ENCODE data around the gene ZCCHC24.

Gene ZCCHC24

DNA sequence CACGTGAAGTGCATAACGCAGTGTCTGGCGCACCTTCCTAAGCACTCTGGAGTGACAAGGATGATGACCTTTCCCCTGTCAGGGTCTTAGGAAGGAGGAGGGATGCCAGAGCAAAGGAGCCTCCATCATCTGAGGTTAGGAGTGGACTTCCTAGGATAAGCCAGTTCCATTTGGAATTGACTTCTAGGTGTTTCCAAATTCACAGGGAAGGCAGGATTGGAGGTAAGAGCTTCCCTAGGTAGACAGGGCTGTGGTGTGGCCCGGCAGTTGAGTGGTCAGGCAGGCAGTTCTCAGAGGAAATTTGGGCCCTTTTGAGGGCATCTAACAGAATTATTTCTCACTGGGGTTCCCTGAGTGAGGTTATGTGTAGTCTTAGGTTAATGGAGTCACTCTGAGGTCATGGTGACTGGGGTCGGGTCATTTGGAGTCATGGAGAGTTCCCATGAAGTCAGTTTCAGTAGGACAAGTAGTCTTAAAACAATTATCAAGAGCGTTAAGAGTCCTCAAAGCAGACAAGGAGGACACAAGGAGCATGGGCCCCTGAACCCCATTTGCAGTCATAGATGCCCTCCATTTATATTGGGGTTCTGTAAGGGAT, 89.9 kb downstream of the ZCCHC24 start:
- DNase-seq, result no peak

DNA sequence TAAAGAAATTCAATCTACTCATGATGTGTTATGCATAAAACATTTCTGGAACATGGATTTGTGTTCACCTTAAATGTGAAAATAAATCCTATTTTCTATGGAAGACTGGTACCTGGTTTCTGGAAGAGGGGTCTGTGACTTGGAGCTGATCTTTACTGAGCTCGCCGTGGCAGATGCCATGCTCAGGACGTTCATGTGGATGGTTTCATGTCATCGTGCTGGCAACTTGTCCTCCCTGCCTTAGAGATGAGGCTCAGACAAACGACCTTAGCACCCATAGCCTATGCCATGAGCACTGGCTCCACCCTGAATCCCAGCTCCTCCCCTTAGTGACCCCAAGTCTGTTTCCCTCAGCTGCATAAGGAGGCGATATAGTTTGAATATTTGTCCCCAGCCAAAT, 90.8 kb downstream of the ZCCHC24 start:
- DNase-seq, result no peak

DNA sequence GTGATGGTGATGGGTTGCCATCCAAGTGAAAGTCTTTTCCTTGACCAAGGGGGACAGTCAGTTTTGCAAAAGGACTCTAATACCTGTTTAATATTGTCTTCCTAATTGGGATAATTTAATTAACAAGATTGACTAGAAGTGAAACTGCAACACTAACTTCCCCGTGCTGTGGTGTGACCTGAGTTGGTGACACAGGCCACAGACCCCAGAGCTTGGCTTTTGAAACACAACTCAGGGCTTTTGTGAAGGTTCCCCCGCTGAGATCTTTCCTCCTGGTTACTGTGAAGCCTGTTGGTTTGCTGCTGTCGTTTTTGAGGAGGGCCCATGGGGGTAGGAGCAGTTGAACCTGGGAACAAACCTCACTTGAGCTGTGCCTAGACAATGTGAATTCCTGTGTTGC, 91.3 kb downstream of the ZCCHC24 start:
- DNase-seq, result no peak

DNA sequence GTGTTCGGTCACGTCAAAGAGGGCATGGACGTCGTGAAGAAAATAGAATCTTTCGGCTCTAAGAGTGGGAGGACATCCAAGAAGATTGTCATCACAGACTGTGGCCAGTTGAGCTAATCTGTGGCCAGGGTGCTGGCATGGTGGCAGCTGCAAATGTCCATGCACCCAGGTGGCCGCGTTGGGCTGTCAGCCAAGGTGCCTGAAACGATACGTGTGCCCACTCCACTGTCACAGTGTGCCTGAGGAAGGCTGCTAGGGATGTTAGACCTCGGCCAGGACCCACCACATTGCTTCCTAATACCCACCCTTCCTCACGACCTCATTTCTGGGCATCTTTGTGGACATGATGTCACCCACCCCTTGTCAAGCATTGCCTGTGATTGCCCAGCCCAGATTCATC, 91.7 kb downstream of the ZCCHC24 start:
- DNase-seq, result no peak

DNA sequence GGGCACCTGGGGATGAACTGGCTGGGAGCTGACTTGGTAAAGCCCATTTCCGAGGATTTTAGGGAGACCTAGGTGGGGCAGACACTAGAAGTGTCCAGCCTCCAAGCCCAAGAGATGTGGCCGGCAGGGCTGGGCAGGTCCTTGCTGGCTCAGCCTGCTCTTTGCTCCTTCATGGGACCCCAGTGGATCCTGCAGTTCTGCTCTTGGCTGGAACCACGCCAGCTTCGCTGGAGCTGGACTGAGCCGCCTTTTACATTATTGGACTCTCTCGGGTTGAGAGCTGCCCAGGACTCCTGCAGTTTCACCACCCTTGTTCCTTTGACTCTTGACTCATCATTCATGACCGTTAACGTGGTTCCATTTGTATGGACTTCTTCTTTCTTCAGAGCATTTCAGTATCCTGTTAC, 92.4 kb downstream of the ZCCHC24 start:
- DNase-seq, result no peak

DNA sequence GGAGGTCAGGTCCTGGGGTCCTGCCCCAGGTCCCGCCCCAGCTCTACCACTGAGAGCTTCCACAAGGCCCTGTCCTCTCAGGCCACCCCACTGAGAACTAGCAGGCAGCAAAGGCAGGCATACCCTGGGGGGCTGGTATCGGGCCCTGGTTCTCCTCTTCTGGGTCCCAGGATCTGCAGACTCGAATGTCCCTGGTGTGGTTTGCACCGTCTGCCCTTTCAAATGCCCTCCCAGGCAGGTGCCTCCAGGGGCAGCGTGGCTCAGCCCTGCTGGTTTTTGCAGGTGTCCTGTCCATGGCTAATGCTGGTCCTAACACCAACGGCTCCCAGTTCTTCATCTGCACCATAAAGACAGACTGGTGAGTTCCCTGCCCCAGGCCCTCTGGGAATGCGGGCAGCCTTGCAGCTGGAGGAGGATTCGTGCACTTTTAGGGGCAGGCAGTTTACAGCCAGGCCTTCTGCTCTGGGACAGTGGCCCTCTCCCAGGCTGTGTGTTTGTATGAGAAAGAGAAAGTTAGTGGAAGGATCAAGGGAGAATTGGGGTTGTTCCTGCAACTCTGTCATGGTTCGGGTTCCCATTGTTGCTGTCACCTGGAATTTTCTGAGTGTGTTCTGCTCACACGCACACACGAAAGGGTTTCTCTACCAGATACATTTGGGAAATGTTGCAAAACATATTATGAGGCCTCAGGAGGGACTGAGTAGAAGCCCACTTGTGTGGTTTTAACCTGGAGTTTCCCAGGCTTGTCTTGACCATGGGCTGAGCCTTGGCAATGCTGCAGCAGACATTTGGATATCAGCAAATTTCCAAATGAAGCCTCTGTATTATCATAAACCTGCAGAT, 93.2 kb downstream of the ZCCHC24 start:
- no peak for DNase-seq

DNA sequence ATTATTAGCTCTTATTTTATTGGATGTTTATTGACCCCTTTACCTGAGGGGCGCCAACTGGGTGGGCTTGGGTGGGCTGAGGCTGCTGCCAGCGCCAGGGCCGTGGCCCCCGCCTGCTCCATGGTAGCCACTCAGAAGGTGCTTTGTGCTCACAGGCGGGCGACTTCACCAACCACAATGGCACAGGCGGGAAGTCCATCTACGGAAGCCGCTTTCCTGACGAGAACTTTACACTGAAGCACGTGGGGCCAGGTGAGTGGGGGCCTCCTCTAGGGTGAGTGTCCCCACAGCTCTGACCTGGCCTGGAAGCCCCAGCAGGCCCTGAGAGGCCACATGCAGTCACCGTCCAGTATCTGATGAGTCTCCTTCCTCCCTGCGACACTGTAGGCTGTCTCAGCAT, 94.1 kb downstream of the ZCCHC24 start:
- no peak for DNase-seq

DNA sequence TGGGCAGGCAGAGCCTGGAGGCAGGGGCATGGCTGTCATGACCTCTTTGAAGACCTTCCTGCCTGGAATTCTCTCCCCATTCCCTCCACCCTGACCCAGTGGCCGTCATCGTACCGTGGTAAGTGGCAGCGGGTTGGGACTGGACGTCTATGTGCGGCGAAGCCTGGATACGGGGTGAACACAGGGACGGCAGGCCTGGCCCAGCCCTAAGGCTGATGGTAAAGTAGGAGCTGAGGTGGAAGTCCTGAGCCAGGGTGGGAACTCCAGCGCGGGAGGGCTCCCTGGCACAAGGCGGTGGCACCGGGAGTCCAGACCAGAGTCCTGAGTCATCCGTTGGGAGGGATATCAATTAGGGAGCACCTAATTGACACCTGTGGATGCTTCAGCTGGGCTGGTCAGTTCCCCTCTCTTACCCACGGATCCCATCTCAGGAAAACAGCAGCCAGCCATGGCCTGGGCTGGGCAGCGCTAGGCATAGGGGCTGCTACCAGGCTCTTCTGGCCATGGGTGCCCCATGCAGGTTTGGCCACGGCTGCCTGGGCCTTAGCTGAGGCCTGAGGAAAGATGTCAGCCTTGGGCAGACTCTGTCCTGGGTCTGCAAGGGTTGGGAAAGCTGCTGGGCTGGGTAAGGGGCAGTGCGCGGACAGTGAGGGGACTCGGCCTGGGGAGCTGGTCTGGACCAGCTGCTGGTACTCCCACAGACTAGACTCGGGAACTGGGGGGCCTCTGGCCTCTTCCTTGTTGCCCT, 94.8 kb downstream of the ZCCHC24 start:
- DNase-seq, result no peak

DNA sequence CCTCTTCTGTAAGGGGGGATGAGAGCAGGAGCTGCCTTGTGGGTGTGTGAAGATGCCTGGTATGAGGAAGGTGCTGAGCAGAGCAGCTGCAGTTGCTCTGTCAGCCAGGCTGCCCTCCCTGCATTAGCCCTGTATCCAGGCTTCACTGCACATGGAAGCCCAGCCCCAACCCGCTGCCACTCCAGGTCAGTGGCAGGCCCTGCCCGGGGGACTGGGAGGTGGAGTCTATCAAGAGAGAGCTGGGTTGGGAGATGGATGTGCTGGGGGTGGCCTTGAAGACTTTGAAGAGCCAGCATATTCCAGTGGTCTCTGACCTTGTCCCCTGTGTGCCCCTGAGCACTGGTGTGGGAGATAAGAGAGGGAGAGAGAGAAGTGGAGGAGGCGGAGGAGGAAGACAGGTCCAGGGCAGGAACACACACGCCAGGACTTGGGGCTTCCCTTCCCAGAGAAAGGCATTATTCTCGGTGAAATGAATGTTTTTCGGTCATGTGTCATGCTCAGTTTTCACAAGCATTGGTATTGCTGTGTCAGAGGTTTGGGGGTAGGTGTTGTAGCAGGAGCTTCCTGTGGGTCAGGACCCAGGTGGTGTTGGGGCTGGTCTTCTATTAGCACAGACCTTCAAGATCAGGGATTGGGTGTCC, 95.5 kb downstream of the ZCCHC24 start:
- no peak for DNase-seq

DNA sequence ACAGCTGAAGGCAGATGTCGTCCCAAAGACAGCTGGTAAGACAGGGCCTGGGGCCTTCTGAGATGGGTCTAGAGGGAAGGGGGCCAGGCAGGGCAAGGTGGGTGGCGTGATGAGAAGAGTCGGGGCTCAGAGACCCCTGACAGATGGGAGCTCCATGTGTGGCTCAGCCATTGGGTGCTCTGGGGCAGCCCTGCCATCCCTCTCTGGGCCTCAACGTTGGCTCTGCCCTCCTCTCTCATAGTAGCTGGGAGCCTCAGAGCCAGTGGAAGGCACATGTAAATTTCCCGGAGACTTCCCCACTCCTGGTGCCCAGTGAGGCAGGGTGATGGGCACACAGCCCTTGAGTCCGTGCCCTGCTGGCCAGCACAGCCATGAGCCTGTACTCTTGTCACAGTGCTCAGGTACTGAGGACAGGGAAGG, 96.3 kb downstream of the ZCCHC24 start:
- DNase-seq, result no peak

DNA sequence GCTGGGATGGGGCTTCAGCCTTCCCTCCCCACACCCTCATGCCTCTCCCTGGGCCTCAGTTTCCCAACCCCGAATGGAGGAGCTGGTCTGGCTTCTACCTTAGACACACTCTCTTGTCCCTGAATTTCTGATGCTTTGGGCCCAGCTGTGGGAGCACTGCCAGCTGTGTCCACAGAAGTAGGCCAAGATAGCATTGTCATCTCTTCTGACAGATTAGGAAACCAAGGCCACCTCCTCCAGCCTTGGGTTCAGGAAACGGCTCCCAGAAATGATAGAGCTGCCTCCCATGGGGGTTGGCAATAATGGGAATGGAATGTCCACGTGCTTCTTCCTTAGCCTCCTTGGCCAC, 96.8 kb downstream of the ZCCHC24 start:
- no peak for DNase-seq

DNA sequence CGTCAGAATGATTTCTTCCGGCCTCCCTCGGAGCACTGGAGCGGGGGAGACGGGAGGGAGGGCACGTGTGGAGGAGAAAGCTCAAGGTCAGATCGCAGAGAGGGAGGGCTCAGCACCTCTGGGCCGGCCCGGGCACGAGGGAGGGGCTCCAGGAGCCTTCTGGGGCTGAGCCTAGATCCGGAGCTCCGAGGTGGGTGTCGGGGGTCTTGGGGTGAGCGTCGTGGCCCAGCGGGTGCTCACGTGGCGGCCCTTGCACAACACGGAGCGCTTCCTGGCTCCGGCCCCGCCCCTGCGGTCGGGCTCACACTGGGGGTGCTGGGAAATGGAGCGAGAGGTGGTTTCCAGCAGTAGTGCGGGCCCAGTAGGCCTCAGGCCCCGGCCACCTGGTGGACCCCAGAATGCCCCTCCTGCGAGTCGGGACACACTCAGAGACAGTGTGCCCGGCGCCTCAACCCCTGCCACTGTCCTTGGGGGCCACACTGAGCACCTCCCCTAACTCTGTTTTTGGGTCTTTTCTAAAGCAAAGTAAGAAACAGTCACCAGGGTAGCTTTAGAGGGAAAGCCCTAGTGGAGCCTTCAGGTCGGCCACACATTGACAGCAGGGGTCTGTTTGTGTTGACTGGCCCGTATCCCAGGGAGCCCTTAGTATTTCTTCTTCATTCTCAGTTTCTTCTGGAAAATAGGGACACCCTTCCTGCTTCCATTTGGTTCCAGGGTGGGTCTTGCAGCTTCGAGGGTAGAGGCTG, 97.4 kb downstream of the ZCCHC24 start:
- peak; percentile 74 for DNase-seq

DNA sequence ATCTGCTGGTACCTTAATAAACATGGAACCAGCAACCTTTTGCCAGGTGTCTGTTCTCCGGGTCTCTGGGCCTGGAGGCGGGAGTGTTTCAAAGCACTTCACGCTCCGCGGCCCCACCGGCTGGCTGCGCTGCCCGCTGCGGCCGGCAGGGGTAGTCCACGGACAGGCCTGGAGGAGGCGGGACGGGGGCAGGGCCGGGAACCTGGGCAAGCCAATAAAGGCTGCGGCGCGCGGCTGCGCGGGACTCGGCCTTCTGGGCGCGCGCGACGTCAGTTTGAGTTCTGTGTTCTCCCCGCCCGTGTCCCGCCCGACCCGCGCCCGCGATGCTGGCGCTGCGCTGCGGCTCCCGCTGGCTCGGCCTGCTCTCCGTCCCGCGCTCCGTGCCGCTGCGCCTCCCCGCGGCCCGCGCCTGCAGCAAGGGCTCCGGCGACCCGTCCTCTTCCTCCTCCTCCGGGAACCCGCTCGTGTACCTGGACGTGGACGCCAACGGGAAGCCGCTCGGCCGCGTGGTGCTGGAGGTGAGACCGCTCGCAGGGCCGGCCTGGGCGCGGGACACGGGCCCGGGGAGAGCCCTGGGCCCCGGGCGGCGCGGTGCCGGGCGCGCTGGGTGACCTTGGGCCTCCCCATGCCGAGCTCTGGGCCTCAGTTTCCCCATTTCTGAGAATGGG, 98.1 kb downstream of the ZCCHC24 start, which contains the start of gene PPIF:
Gene PPIF (plus strand): TSS at position 244 of the 668 bp plus-strand sequence. CDS start 80 bp downstream, at position 324.
- peak; percentile 90 for DNase-seq

DNA sequence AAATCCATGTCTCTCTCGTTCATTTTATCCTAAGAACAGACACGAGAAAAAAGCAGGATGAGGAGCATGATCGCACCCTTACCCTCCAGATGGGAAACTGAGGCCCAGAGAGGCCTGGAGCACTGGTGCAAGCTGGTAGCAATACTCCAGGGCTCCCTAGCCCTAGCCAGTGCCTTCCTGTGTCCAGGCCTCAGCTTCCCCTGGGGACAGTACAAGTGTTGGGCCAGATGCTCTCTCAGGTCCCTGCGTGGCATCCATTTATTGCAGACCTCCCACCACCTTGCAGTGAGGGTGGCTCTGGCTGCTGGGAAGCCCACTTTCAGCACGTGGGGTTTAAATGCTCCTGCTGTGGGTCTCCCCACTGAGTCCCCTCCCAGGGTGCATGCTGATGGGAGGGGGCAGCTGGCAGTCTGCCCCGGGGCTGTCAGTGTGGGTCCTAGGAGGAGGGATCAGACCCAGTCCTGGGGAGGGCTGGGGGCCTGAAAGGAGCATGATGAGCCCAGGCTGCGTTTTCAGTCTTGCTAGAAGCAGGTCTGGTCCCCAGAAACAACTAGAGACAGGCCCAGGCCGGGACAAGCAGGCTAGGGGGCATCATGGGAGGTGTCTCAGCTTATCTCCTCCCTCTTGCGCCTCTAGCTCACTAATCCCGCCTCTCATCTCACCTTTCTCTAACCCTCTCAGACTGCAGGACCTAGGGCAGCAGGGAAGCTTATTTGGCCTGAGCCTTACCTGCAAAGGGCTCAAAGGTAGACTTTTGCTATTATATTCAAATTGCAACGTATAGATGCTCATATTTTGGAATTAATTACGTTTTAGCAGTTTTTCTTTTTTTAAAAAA, 98.8 kb downstream of the ZCCHC24 start:
- DNase-seq, result no peak

DNA sequence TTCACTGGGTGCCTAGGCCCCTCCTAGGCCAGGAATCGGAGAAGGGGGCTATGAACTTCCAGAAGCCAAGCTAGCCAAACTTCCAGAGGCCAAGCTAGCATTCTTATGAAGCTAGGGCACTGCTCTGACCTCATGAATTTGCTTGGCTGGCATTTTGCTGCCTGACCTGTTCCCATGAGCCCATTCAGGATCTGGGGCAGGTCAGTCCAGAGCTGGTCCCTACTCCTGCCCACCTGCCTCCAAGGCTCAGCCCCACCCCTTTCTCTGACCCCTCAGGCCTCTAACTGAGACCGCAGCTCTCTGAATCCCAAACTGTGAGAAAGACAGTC, 99.4 kb downstream of the ZCCHC24 start:
- DNase-seq, result no peak

DNA sequence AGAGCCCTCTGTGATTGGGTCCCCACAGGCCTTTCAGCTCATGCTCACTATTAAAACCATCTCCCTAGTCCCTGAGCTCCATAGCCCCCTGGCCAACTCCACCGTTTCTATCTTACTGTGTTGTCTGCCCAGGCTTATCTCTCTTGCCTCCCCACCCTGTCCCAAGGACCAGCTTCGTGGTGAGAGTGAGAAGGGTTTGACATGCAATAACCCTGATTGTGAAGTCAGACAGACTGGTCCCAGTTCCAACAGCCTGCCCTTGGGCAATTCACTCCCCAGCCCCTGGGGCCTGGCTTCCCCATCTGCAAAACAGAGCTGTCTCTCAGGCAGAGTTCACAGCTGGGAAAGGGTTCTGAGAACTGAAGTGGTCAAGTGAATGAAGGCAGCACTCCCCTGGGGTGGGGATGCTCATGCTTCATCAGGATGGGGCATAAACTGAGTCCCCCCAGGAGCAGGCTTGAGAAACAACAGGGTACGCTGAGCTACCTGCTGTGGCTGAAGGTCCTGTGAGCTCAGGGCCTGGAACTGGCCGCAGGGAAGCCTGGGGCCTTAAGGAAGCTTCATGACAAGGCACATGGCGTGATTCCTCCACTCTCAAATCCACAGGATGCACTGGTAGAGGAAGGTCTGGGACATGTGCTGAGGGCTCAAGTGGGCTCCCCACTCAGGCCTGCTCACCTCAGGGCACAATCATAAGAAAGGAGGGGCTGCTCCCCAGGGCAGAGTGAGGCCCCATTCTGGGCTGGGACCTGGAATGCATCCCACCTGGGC, 100.0 kb downstream of the ZCCHC24 start:
- DNase-seq, result no peak

DNA sequence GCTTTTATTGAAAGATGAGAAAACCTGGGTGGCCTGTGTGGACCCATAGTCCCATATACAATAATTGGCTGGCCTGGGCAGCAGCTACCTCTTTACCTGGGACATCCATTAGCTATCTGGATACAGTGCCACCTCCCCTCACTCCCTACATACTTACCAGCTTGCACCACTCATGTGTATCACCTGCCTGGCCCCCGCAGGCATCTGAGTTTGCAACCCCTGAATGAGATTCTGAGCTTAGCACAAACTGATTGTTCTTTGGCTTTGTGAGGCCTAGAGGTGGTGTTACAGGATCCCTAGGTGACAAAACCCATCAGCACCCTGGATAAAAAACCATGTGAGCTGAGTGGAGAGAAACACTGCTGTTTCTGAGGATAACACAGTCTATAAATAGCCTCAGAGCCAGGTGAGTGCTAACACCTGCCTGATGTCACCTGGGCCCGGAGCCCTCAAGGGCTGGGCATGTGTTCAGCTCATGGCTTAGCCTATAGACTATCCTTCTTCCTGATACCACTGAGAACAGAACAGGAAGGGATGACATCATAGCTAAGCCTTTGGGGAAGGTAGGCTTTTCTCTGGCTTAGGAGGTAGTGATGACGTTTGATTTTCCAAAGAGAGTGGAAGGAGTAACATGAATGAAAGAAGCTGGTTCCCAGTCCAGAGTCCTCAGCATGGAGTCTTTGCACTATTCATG, 100.8 kb downstream of the ZCCHC24 start:
- DNase-seq, result no peak

DNA sequence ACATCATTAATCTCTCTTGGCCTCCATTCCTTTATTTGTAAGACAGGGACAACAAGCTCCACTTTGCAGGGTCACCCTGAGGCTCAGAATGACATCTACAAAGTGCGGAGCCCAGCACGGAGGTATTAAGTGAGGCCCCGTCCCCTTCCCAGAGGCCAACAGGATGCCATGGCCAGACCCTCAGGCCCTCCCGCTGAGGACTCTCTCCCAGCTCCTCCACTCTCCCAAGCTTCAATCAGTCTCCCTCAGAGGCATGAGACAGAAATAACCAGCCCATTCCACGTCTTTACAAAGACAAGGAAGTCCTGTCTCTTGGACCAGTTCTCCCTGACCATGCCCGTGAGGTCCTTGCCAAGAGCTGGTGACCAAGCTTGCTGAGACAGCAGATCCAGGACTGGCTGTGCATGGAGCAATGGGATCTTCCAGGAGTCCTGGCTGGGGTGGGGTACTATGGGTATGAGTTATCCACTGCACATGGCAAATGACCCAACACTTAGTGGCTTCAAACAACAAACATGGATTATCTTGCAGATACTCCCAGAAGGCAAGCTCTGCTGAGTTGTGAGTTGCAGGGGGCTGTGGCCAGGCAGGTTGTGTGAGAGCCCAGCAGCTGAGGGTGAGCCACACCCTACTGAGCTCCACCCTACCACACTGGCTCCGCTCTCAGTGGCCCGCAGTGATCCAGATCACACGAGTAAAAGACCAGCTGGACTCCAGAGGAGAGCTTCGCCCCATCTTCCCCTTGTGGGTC, 102.4 kb downstream of the ZCCHC24 start:
- no peak for DNase-seq

DNA sequence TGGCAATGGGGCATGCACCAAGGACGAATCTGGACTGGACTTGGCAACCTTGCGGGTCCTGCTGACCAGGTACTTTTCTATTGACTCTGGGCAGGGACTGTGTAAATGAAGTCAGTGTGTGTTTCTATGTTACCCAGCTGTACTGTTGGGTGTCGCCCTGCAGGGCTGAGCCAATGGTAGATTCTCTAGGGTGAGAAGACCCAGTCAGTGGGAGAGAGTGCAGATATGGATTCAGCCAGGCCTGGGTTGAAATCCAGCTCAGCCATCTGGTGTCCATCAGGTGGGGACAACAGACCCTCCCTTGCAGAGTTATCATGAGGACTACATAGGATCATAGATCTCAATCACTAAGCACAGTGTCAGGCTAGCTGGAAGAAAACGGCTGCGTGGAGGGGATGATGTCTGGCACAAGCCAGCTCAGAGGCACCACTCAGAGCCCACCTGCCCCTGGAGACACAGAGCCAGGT, 103.1 kb downstream of the ZCCHC24 start:
- no peak for DNase-seq
